Thyroid gland (tissue), 4 donors: ENCODE results near the gene SMIM29. TPM values are rescaled to one million over a fixed set of nuclear protein-coding genes. Genes with fewer than 3 reads are reported as not detected.

ENCODE experiments used
- DNase-seq, 2 donors: peaks; one replicate each; pipeline ENCODE4 v3.0.0-alpha.2; 2019
- H3K27ac ChIP-seq, 3 donors: fragments of 200-600 bp; sonication (generic); 1 replicate in 2 of 3; 2 replicates in 1 of 3; pipeline ENCODE4 v1.5.1; 2016 to 2019; ENCODE audit warnings: mild to moderate bottlenecking in 1 of 3, moderate library complexity in 1 of 3
- H3K27me3 ChIP-seq: fragments of 200-600 bp; sonication (generic); one replicate; pipeline ENCODE4 v1.5.1; 2019
- H3K36me3 ChIP-seq, 2 donors: fragments of 200-600 bp; sonication (generic); one replicate each; pipeline ENCODE4 v1.5.1; 2016 to 2019
- H3K4me1 ChIP-seq, 2 donors: fragments of 200-600 bp; sonication (generic); one replicate each; pipeline ENCODE4 v1.5.1; 2017 to 2019
- H3K4me3 ChIP-seq, 3 donors: fragments of 200-600 bp; sonication (generic); replicated peaks in 1 of 3; 1 replicate in 2 of 3; 2 replicates in 1 of 3; pipeline ENCODE4 v1.5.1; 2016; ENCODE audit warnings: mild to moderate bottlenecking in 1 of 3
- H3K9me3 ChIP-seq: fragments of 200-600 bp; sonication (generic); one replicate; pipeline ENCODE4 v1.5.1; 2017
- CTCF ChIP-seq, 6 experiments: fragments of 200-600 bp in 3 of 6; fragments of 450-650 bp in 3 of 6; sonication (generic) in 3 of 6; IDR thresholded peaks; one replicate each; pipeline ENCODE4 v1.5.1; 2016 to 2019; ENCODE audit warnings: antibody characterized with exemption in 6 of 6, mild to moderate bottlenecking in 2 of 6, inconsistent platforms in 1 of 6, moderate library complexity in 1 of 6
- POLR2A ChIP-seq, 2 donors: fragments of 450-650 bp; IDR thresholded peaks; one replicate each; pipeline ENCODE4 v1.6.1; 2017; ENCODE audit warnings: antibody characterized with exemption in 2 of 2, mild to moderate bottlenecking in 2 of 2, moderate library complexity in 1 of 2
- WGBS, 2 donors: methylation state at CpG; one replicate each; pipeline ENCODE4 v1.1.5; 2017; 5-methylcytosine and 5-hydroxymethylcytosine counted together
- intact Hi-C: fragments of 100-400 bp; cut with DNase I; formaldehyde crosslinking; loops from one replicate; pipeline ENCODE4 v1.15.1; 2023
- total RNA-seq, 4 donors: library from RNA; depleted of rRNA; stranded (reverse); fragments of >200 nt; gene quantifications; one replicate each; pipeline ENCODE4 v1.2.3, GENCODE V29; 2016

Gene SMIM29
- total RNA-seq, 4 donors from 2014 or later = 23.4 to 46.2 (median 31.1) TPM

GRCh38 chr6:34278833-34279232 is 30.0 kb upstream of the SMIM29 start:
- no peaks in the 10 kb centered on the region for H3K9me3 ChIP-seq
- no peak for DNase-seq
- no peak overlapping the region for H3K27ac ChIP-seq
- intact Hi-C loops = no loop called here
- no peaks in the 10 kb centered on the region for H3K27me3 ChIP-seq
- no peak overlapping the region for H3K4me3 ChIP-seq
- no peak for TF ChIP-seq CTCF (IDR thresholded peaks at IDR 0.05)
- no peak for TF ChIP-seq POLR2A (IDR thresholded peaks at IDR 0.05)
- H3K4me1 ChIP-seq = no peaks in the 10 kb centered on the region
- H3K36me3 ChIP-seq = peaks cover 0 to 2% of the 10 kb centered on the region in 2 donors
- WGBS, 2 donors = 75 to 86% methylated on average over 4 to 5 of the region's 5 CpGs

GRCh38 chr6:34277763-34278112 is 28.9 kb upstream of the SMIM29 start:
- no peak for TF ChIP-seq POLR2A (IDR thresholded peaks at IDR 0.05)
- no peak for TF ChIP-seq CTCF (IDR thresholded peaks at IDR 0.05)
- intact Hi-C loops = no loop called here
- H3K27ac ChIP-seq = no peak overlapping the region
- peaks cover 0 to 2% of the 10 kb centered on the region in 2 donors for H3K36me3 ChIP-seq
- WGBS, 2 donors = 91 to 94% methylated on average over 4 of the region's 4 CpGs
- no peak for DNase-seq
- H3K9me3 ChIP-seq = no peaks in the 10 kb centered on the region
- H3K4me3 ChIP-seq = no peak overlapping the region
- no peaks in the 10 kb centered on the region for H3K27me3 ChIP-seq
- no peaks in the 10 kb centered on the region for H3K4me1 ChIP-seq

GRCh38 chr6:34276881-34277762 is 28.3 kb upstream of the SMIM29 start:
- peaks cover 0 to 2% of the 10 kb centered on the region in 2 donors for H3K36me3 ChIP-seq
- H3K4me1 ChIP-seq = no peaks in the 10 kb centered on the region
- 83% methylated on average over 10 of the region's 10 CpGs for WGBS, 2 donors
- no peak overlapping the region for H3K27ac ChIP-seq
- no peaks in the 10 kb centered on the region for H3K27me3 ChIP-seq
- TF ChIP-seq CTCF (IDR thresholded peaks at IDR 0.05) = no peak
- TF ChIP-seq POLR2A (IDR thresholded peaks at IDR 0.05) = no peak
- no peak overlapping the region for H3K4me3 ChIP-seq
- intact Hi-C loops = no loop called here
- no peaks in the 10 kb centered on the region for H3K9me3 ChIP-seq
- DNase-seq = no peak

- Histone ChIP-seq H3K9me3 (no peaks in the 10 kb centered on the region), H3K4me1 (no peaks in the 10 kb centered on the region), H3K27ac (no peak overlapping the region), H3K4me3 (no peak overlapping the region), H3K27me3 (no peaks in the 10 kb centered on the region), H3K36me3 (peaks cover 0 to 2% of the 10 kb centered on the region in 2 donors)
- intact Hi-C loops = no loop called here
- WGBS, 2 donors = 77 to 86% methylated on average over 5 of the region's 5 CpGs
- no peak for DNase-seq
- TF ChIP-seq POLR2A (IDR thresholded peaks at IDR 0.05) (no peak), CTCF (IDR thresholded peaks at IDR 0.05) (no peak)
Measured at GRCh38 chr6:34276191-34276590, 27.4 kb upstream of the SMIM29 start.

GRCh38 chr6:34275128-34275804 is 26.5 kb upstream of the SMIM29 start:
- intact Hi-C loops = no loop called here
- no peak for DNase-seq
- Histone ChIP-seq H3K27me3 (no peaks in the 10 kb centered on the region), H3K36me3 (peaks cover 0 to 2% of the 10 kb centered on the region in 2 donors), H3K4me1 (no peaks in the 10 kb centered on the region), H3K27ac (no peak overlapping the region), H3K9me3 (no peaks in the 10 kb centered on the region), H3K4me3 (no peak overlapping the region)
- TF ChIP-seq CTCF (IDR thresholded peaks at IDR 0.05) (no peak), POLR2A (IDR thresholded peaks at IDR 0.05) (no peak)
- WGBS, 2 donors = 92 to 98% methylated on average over 3 of the region's 3 CpGs
